Tongue (tissue), 2 donors: ENCODE results near the gene ADCK1. TPM values are rescaled to one million over a fixed set of nuclear protein-coding genes. Genes with fewer than 3 reads are reported as not detected.
A peak's percentile ranks its signal among the peaks of the same experiment; 100 is the strongest.
"Not testable (repeated sequence)": the region's sequence is repeated elsewhere in the genome, so short reads cannot be mapped to it uniquely, and the experiment has no call there.

Source experiments
- DNase-seq: peaks from one replicate; pipeline ENCODE4 v3.0.0-alpha.2; 2015
- total RNA-seq: library from RNA; depleted of rRNA; stranded (reverse); fragments of >200 nt; gene quantifications from one replicate; pipeline ENCODE4 v1.2.3, GENCODE V29; 2014

Gene ADCK1
- total RNA-seq, result 7.7 TPM

- DNase-seq, result peak; percentile 88
Observed at GRCh38 chr14:77799863-77800730, at the start of gene ADCK1. ADCK1 (plus strand) TSS chr14:77800109; CDS start chr14:77818979, 18,870 bp downstream.

- DNase-seq, result no peak
Observed at GRCh38 chr14:77752266-77752665, 47.6 kb upstream of the ADCK1 start.

- DNase-seq, result no peak
Observed at GRCh38 chr14:77752799-77753516, 47.0 kb upstream of the ADCK1 start.

GRCh38 chr14:77760381-77761204 lies 39.3 kb upstream of the ADCK1 start, which contains the start of gene SNW1:
SNW1 (minus strand) TSS chr14:77761156; CDS start chr14:77761127, 29 bp downstream.
- peak; percentile 98 for DNase-seq

GRCh38 chr14:77761205-77761931 lies 38.5 kb upstream of the ADCK1 start:
- DNase-seq, result no peak

GRCh38 chr14:77763316-77763715 lies 36.6 kb upstream of the ADCK1 start:
- no peak for DNase-seq

- no peak for DNase-seq
Observed at GRCh38 chr14:77763978-77764377, 35.9 kb upstream of the ADCK1 start.

- DNase-seq, result not testable (repeated sequence)
Observed at GRCh38 chr14:77768442-77769069, 31.4 kb upstream of the ADCK1 start.

- DNase-seq, result not testable (repeated sequence)
Observed at GRCh38 chr14:77773966-77774365, 25.9 kb upstream of the ADCK1 start.

- no peak for DNase-seq
Observed at GRCh38 chr14:77782202-77782601, 17.7 kb upstream of the ADCK1 start.

- DNase-seq, result no peak
Observed at GRCh38 chr14:77786148-77786547, 13.8 kb upstream of the ADCK1 start.

GRCh38 chr14:77790566-77791224 lies 9.2 kb upstream of the ADCK1 start:
- DNase-seq, result peak; percentile 44

GRCh38 chr14:77791225-77791600 lies 8.7 kb upstream of the ADCK1 start:
- no peak for DNase-seq

GRCh38 chr14:77793255-77793654 lies 6.7 kb upstream of the ADCK1 start:
- not testable (repeated sequence) for DNase-seq

- no peak for DNase-seq
Observed at GRCh38 chr14:77794357-77794756, 5.6 kb upstream of the ADCK1 start.

- DNase-seq, result not testable (repeated sequence)
Observed at GRCh38 chr14:77799456-77799855, 453 bp upstream of the ADCK1 start.

- DNase-seq, result no peak
Observed at GRCh38 chr14:77800814-77801213, 905 bp downstream of the ADCK1 start.

- no peak for DNase-seq
Observed at GRCh38 chr14:77804592-77804991, 4.7 kb downstream of the ADCK1 start.

- DNase-seq, result no peak
Observed at GRCh38 chr14:77805706-77806105, 5.8 kb downstream of the ADCK1 start.

GRCh38 chr14:77808250-77808649 lies 8.3 kb downstream of the ADCK1 start:
- DNase-seq, result no peak

GRCh38 chr14:77809011-77809410 lies 9.1 kb downstream of the ADCK1 start:
- no peak for DNase-seq
